CD4-positive, alpha-beta T cell treated with Interleukin-21 for 1 hour (primary cell): ENCODE data around the gene FKBP11.
A peak's percentile ranks its signal among the peaks of the same experiment; 100 is the strongest.
"Not testable (repeated sequence)": the region's sequence is repeated elsewhere in the genome, so short reads cannot be mapped to it uniquely, and the experiment has no call there.

ENCODE experiments used
- DNase-seq: peaks from one replicate; pipeline ENCODE4 v3.0.0-alpha.2; 2020

Gene FKBP11

GRCh38 chr12:48903982-48904411 is 21.3 kb downstream of the FKBP11 start:
- peak; percentile 91 for DNase-seq

GRCh38 chr12:48903363-48903981 is 21.8 kb downstream of the FKBP11 start:
- no peak for DNase-seq

GRCh38 chr12:48901278-48901677 is 24.0 kb downstream of the FKBP11 start:
- DNase-seq = no peak

- no peak for DNase-seq
These were observed 25.6 kb downstream of the FKBP11 start for GRCh38 chr12:48899651-48900050.

GRCh38 chr12:48894271-48894670 is 31.0 kb downstream of the FKBP11 start:
- DNase-seq = no peak

GRCh38 chr12:48890657-48891418 is 34.5 kb downstream of the FKBP11 start:
- peak; percentile 76 for DNase-seq

GRCh38 chr12:48889679-48890078 is 35.6 kb downstream of the FKBP11 start:
- DNase-seq = no peak

- no peak for DNase-seq
These were observed 41.8 kb downstream of the FKBP11 start for GRCh38 chr12:48883305-48884161.

- DNase-seq = no peak
These were observed 42.4 kb downstream of the FKBP11 start for GRCh38 chr12:48882972-48883304.

- no peak for DNase-seq
These were observed 43.0 kb downstream of the FKBP11 start for GRCh38 chr12:48882315-48882687.

GRCh38 chr12:48881686-48882314 is 43.5 kb downstream of the FKBP11 start:
- DNase-seq = no peak

GRCh38 chr12:48880647-48881046 is 44.6 kb downstream of the FKBP11 start:
- no peak for DNase-seq

- DNase-seq = no peak
These were observed 46.7 kb downstream of the FKBP11 start for GRCh38 chr12:48878548-48878947.

GRCh38 chr12:48875944-48876515 is 49.3 kb downstream of the FKBP11 start:
- DNase-seq = no peak

- not testable (repeated sequence) for DNase-seq
These were observed 51.8 kb downstream of the FKBP11 start for GRCh38 chr12:48873534-48873933.

GRCh38 chr12:48873096-48873495 is 52.2 kb downstream of the FKBP11 start:
- no peak for DNase-seq
